SHP77 treated with DMSO at 0.1 percent for 48 hours (cell line): ENCODE measurements around the gene TFAP2D.
A peak's percentile ranks its signal among the peaks of the same experiment; 100 is the strongest.

Experiments
- DNase-seq: peaks from one replicate; lab custom pipeline; 2025; lab: John Stamatoyannopoulos, UW

TFAP2D gene

GRCh38 chr6:50819466-50819903 lies 106.2 kb downstream of the TFAP2D start:
- no peak for DNase-seq

DNA sequence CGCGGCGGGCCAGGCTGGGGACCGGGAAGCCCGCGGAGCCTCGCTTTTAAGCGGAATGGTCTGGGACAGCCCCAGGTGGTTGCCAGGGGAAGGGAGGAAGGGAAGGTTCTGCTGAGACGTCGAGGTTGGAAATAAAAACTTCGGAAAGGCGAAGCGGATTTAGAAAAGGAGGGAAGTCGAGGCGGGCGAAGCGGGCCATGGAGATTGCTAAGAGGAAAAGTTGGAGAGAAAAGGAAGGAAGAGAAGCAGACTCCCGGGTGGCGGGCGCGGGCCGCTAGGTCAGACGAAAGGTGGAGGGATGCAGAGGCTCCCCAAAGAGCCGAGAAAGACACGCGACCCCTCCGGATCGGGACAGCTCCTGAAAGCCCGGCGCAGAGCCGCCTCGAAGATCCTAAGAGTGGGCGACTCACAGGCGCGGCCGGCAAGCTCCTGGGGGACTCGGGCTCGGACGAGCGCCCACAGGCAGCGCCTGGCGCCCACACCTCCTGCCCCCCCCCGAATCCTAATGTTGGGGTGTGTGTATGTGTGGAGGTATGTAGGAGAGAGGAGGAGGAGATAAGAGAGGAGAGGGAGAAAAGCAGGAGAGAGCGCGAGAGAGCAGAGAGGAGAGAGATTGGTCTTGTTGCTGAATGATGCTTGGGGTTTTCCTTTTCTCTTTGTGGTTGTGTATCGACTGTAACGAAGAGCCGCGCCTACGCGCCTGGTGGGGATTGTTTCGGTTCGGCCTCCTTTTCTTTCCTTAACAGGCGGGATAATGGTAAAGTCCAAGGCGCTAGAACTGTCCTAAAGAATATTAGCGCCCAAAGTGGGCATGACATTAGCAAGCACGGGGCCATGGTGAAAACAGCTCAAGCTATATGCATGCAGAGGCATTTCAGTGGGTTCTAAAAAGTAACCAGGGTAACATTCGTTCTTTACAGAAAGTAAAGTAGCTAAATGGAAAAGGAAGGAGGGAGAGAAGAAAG lies 106.9 kb downstream of the TFAP2D start:
- DNase-seq = no peak

DNA sequence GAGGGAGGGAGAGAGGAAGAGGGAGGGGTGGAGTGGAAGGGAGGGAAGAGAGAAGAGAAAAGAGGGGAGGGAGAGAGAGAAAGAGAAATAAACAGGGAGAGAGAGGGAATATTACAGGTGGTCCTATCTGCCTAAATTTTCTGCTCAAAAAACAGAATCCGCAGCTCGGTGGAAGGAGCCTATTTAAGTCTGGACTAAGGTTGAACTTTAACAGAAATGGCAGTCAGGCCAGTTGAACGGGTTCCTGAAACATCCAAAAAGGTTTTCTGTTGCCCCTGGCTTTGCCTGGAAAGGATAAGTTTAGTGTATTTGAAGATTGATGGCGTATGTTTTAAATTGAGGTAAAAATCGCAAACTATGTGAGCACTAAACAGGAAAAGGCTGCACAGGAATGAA lies 107.5 kb downstream of the TFAP2D start:
- no peak for DNase-seq

DNA sequence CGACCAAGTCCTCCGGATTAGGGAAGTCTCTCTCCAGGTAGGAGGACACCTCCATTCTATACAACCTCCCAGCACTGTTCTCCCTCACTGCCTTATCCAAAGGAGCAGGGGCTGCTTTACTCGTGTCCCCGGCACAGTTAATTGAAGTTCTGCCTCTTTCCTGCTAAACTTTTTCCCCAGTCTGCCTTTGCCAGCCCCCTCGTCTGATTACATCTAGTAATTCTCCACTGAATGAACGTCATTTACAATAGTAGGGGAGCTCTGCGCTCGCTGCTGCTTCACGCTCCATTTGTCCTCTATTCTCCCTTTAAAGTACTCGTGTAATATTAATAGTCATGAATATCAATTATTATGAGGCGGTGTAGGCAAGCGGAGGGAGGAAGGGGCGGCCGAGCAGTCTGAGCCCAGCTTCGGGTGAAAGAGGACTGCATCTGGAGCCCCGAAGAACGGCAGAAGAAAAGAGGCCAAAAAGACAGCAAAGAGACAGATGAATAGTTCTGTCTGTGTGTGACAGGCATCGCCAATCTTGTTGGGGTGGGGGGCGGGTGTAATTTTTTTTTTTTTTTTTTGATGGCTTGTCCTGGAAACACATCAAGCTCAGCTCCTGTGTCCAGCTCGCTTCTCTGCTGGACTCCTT lies 108.2 kb downstream of the TFAP2D start:
- DNase-seq = no peak

- peak; percentile 1 for DNase-seq
Measured at GRCh38 chr6:50822078-50822476, 108.8 kb downstream of the TFAP2D start.
